Activated CD8-positive, alpha-beta memory T cell treated with anti-CD3 and anti-CD28 coated beads, Interleukin-2, amount 50 U/mL, for 24 hours (primary cell): Measurements from ENCODE around the gene C12orf50.
"Not testable (repeated sequence)": the region's sequence is repeated elsewhere in the genome, so short reads cannot be mapped to it uniquely, and the experiment has no call there.

Experiments used
- DNase-seq: peaks from one replicate; pipeline ENCODE4 v3.0.0-alpha.2; 2020; ENCODE audit errors: extremely low read depth

Gene C12orf50

GRCh38 chr12:88029093-88029665 lies at the start of gene C12orf50:
Gene C12orf50, minus strand, starts transcription at chr12:88029401. Its CDS starts 2,439 bp downstream, at chr12:88026962.
- DNase-seq: no peak

- DNase-seq: no peak
These were observed 38.1 kb upstream of the C12orf50 start for GRCh38 chr12:88067301-88067700.

- no peak for DNase-seq
These were observed 34.2 kb upstream of the C12orf50 start for GRCh38 chr12:88063375-88063774.

GRCh38 chr12:88062474-88062873 lies 33.3 kb upstream of the C12orf50 start:
- no peak for DNase-seq

- DNase-seq: no peak
These were observed 29.5 kb upstream of the C12orf50 start for GRCh38 chr12:88058719-88059077.

GRCh38 chr12:88057994-88058718 lies 29.0 kb upstream of the C12orf50 start:
- no peak for DNase-seq

GRCh38 chr12:88056571-88056970 lies 27.4 kb upstream of the C12orf50 start:
- no peak for DNase-seq

- DNase-seq: no peak
These were observed 23.5 kb upstream of the C12orf50 start for GRCh38 chr12:88052686-88053085.

GRCh38 chr12:88044035-88044434 lies 14.8 kb upstream of the C12orf50 start:
- DNase-seq: no peak

GRCh38 chr12:88037770-88038169 lies 8.6 kb upstream of the C12orf50 start:
- no peak for DNase-seq

- DNase-seq: no peak
These were observed 7.3 kb upstream of the C12orf50 start for GRCh38 chr12:88036353-88036965.

- DNase-seq: no peak
These were observed 6.7 kb upstream of the C12orf50 start for GRCh38 chr12:88035907-88036289.

- peak; percentile 56 for DNase-seq
These were observed 6.2 kb upstream of the C12orf50 start for GRCh38 chr12:88035271-88035906.

GRCh38 chr12:88031161-88031560 lies 2.0 kb upstream of the C12orf50 start:
- DNase-seq: not testable (repeated sequence)

GRCh38 chr12:88026196-88026595 lies 3.0 kb downstream of the C12orf50 start:
- DNase-seq: no peak

- no peak for DNase-seq
These were observed 11.2 kb downstream of the C12orf50 start for GRCh38 chr12:88017964-88018363.

GRCh38 chr12:88015825-88016224 lies 13.4 kb downstream of the C12orf50 start:
- DNase-seq: no peak

GRCh38 chr12:88011755-88012154 lies 17.4 kb downstream of the C12orf50 start:
- no peak for DNase-seq

GRCh38 chr12:88006351-88006750 lies 22.9 kb downstream of the C12orf50 start:
- no peak for DNase-seq

- DNase-seq: no peak
These were observed 27.9 kb downstream of the C12orf50 start for GRCh38 chr12:88001327-88001726.

GRCh38 chr12:87995581-87996178 lies 33.5 kb downstream of the C12orf50 start:
- DNase-seq: peak; percentile 2

- no peak for DNase-seq
These were observed 37.7 kb downstream of the C12orf50 start for GRCh38 chr12:87991483-87991882.
